ENCODE measurements around the gene TACC3.
A peak's percentile ranks its signal among the peaks of the same experiment; 100 is the strongest.

Gene TACC3

GRCh38 chr4:1748465-1748995, 27.2 kb downstream of the TACC3 start:
- peak; percentile 86 for DNase-seq

DNA sequence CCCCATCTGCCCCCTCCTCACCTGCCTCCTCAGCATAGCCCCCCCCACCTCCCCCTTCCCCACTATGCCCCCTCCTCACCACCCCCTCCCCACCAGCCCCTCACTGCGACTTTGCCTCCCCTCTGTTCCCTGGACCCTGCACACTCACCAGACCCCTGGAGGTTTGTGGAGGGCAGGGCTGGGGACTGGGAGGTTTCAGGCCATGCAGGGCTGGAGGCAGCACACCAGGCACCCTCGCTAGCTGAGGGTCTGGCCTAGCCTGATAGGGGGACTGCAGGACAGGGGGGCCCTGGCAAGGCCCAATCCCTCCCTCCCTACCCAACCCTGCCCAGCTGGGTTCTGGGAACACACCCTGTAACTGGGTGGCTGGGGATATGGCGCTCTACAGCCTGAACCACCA, 28.0 kb downstream of the TACC3 start:
- DNase-seq, result no peak

- no peak for DNase-seq
These were observed 28.5 kb downstream of the TACC3 start for GRCh38 chr4:1749826-1750225.

GRCh38 chr4:1750381-1751154, 29.2 kb downstream of the TACC3 start:
- DNase-seq, result no peak

GRCh38 chr4:1751155-1751918, 30.0 kb downstream of the TACC3 start:
- no peak for DNase-seq

- no peak for DNase-seq
These were observed 30.6 kb downstream of the TACC3 start for GRCh38 chr4:1751919-1752283.

- DNase-seq, result peak; percentile 24
These were observed 31.1 kb downstream of the TACC3 start for GRCh38 chr4:1752284-1753041.

- DNase-seq, result no peak
These were observed 32.0 kb downstream of the TACC3 start for GRCh38 chr4:1753294-1753696.

- no peak for DNase-seq
These were observed 32.5 kb downstream of the TACC3 start for GRCh38 chr4:1753697-1754311.

GRCh38 chr4:1754336-1754735, 33.0 kb downstream of the TACC3 start:
- DNase-seq, result no peak

GRCh38 chr4:1755297-1755696, 34.0 kb downstream of the TACC3 start:
- DNase-seq, result no peak

GRCh38 chr4:1756079-1756478, 34.8 kb downstream of the TACC3 start:
- no peak for DNase-seq

DNA sequence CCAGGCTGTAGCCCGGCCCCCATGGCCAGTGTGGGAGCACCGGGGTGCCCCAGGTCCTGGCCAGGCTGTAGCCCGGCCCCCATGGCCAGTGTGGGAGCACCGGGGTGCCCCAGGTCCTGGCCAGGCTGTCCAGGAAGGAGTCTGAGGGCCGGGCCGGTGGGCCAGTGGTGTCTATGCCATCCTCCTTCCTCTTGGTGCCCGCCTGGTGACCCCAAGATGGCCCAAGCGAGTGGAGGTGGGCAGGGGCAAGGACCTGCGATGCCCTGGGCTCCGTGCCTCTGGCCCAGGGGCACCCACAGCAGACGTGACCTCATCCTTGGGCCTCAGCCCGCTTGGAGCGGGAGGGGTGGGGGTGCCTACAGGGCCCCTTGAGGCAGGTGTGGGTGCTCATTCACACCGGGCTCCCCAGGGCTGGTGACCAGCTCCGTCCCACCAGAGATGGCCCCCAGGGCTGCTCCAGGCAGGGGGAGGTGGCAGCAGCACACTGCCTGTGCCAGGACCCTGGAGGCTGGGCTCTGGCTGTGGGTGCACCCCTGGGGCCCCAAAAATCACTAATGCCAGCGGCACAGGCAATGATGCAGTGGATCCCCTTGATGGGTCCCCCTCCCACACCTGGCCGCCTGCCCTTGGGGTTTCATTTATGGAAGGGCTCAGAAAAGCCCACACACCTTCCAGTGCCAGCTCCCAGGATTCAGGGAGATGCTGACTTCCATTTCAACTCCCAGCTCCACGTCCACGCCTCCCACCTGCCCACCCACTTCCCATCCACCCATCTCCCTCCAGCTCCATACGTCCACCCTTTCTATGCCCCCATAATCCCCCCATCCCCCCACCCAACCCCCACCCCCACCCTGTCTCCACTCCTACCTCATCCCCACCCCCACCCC, 35.8 kb downstream of the TACC3 start:
- DNase-seq, result no peak

- no peak for DNase-seq
These were observed 36.5 kb downstream of the TACC3 start for GRCh38 chr4:1757836-1758235.

DNA sequence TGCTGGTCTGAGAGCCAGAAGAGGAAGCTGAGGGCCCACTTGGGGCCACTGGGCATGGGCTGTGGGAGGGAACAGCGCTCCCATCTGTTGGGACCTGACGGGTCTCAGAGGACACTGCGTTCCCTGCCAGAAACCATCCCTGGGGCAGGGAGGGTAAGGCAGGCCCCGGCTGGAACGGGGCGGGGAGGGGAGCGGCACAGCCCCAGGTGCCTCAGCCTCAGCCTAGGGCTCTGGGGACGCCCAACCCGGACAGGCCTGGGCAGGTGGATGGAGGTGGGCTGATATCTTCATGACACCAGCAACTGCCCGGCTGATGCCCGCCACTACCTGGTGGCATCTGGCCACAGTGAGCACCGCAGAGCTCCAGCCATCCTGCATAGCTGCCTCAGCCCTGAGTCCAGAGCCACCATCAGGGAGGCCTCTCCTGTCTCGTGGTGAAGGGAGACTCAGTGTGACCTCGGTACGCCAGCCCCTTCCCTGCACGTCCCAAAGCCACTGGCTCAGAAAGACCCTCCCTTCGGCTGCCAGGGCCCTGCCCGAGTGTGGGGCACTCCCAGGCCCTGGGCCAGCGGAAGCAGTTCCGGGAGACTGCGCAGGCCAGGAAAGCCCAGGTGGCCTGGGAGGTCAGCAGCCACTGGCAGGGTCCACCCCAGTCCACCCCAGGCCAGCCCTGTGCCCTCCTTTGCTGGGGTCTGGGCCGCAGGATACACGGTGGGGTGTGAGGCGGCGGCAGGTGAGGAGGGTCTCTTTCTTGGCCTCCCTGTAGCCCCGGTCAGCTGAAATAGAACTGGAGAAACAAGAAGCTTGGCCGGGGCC, 37.2 kb downstream of the TACC3 start:
- no peak for DNase-seq

GRCh38 chr4:1759170-1759817, 38.0 kb downstream of the TACC3 start:
- no peak for DNase-seq

DNA sequence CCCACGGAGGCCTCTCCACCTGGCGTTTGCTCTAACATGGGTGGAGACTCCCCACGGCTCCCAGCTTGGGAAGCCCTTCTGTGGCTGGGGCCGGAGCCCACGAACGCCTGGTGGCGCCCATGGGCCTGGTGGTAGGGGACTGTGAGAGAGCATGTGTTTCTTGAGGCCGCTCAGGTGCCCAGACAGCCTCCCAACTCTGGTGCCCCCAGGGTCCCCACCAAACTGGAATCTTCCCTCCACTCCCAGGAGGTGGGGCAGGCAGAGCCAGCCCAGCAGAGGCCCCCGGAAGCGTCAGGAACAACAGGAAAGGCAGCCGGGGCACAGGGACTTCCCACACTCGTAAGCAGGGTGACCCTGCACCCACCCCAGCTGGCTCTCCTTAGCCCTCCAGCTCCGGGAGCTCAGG, 38.5 kb downstream of the TACC3 start:
- DNase-seq, result no peak

GRCh38 chr4:1760521-1761071, 39.3 kb downstream of the TACC3 start:
- no peak for DNase-seq

- DNase-seq, result no peak
These were observed 39.9 kb downstream of the TACC3 start for GRCh38 chr4:1761130-1761689.
